K562 (cell line): ENCODE data around the gene SMIM13. TPM values are rescaled to one million over a fixed set of nuclear protein-coding genes. Genes with fewer than 3 reads are reported as not detected.

Experiments used
- ARID4B ChIP-seq: sonication (generic); formaldehyde crosslinking; IDR thresholded peaks from 2 replicates; pipeline ENCODE4 v1.8.0; 2022; ENCODE audit warnings: mild to moderate bottlenecking, missing genetic modification reagents
- MITF ChIP-seq: IDR thresholded peaks from 2 replicates; pipeline ENCODE4 v1.6.1; 2014; ENCODE audit warnings: antibody characterized with exemption
- MXD1 ChIP-seq: fragments of 250-450 bp; sonication (Bioruptor Pico); IDR thresholded peaks from 2 replicates; pipeline ENCODE4 v1.8.0; 2021; ENCODE audit warnings: borderline replicate concordance, mild to moderate bottlenecking, moderate library complexity; ENCODE audit not compliant: poor library complexity, severe bottlenecking
- ZNF592 ChIP-seq: fragments of 450-650 bp; IDR thresholded peaks from 2 replicates; pipeline ENCODE4 v1.6.1; 2017; ENCODE audit warnings: antibody characterized with exemption, mild to moderate bottlenecking
- polyA plus RNA-seq, 8 experiments: library from polyadenylated mRNA; depleted of rRNA in 4 of 8; stranded (reverse) in 5 of 8; unstranded in 3 of 8; fragments of >200 nt; fragmentation: Nextera tagmentation in 2 of 8; fragmentation: Illumina TruSeq in 1 of 8; extraction: Ambion mirVana in 2 of 8; extraction: Trizol in 1 of 8; gene quantifications; 2 replicates each; pipeline versions ENCODE4 v1.2.1 to v1.2.3, GENCODE V29; 2011 to 2014; ENCODE audit warnings: inconsistent platforms in 1 of 8, missing spikeins in 1 of 8
- total RNA-seq, 7 experiments: library from RNA; depleted of rRNA in 6 of 7; stranded (reverse); fragments of >200 nt in 6 of 7; fragmentation: Illumina TruSeq in 2 of 7; extraction: Trizol in 2 of 7; gene quantifications; 2 replicates each; pipeline versions ENCODE4 v1.2.1 to v1.2.3, GENCODE V29; 2011 to 2021; ENCODE audit warnings: low replicate concordance in 1 of 7

Gene SMIM13
- total and polyA plus RNA-seq, 9 of the 15 experiments (the other 6 are each of a cell fraction or from before 2014, with no cell fraction given) = 5.5 to 24.8 (median 11.7) TPM

- TF ChIP-seq ZNF592 (no peak), ARID4B (no peak), MXD1 (CRISPR knock-in tag) (no peak), MITF (no peak)
Observed at GRCh38 chr6:11155589-11155988, 62.0 kb downstream of the SMIM13 start (continued).
